Prostate gland (tissue), 2 donors: ENCODE data around the gene USP34.

Source experiments
- CTCF ChIP-seq, 4 experiments: fragments of 200-600 bp in 2 of 4; fragments of 450-650 bp in 2 of 4; sonication (generic) in 2 of 4; IDR thresholded peaks; 1 replicate in 3 of 4; 2 replicates in 1 of 4; pipeline ENCODE4 v1.5.1; 2016 to 2019; ENCODE audit warnings: antibody characterized with exemption in 4 of 4, mild to moderate bottlenecking in 2 of 4, moderate library complexity in 2 of 4
- POLR2A ChIP-seq: fragments of 450-650 bp; IDR thresholded peaks from one replicate; pipeline ENCODE4 v1.6.1; 2016; ENCODE audit warnings: antibody characterized with exemption, mild to moderate bottlenecking

GRCh38 chr2:61356958-61357350 is 113.9 kb downstream of the USP34 start:
- no peak for TF ChIP-seq CTCF (IDR thresholded peaks at IDR 0.05)
- no peak for TF ChIP-seq POLR2A
